Activated CD4-positive, alpha-beta T cell treated with anti-CD3 and anti-CD28 coated beads for 36 hours (primary cell): ENCODE data around the gene KDM4C. TPM values are rescaled to one million over a fixed set of nuclear protein-coding genes. Genes with fewer than 3 reads are reported as not detected.

Experiments used
- ATAC-seq: fragments of 200-7000 bp; cut with Tn5 transposase; one replicate; pipeline ENCODE4 v1.10.0; 2021; ENCODE audit warnings: mild to moderate bottlenecking, moderate library complexity
- CTCF ChIA-PET: fragments of 350-600 bp; sonication (Branson Sonifier 250); formaldehyde crosslinking; loops from one replicate; lab custom pipeline; 2021; ENCODE audit warnings: antibody characterized with exemption; lab: Charles Lee
- POLR2A ChIA-PET: fragments of 350-600 bp; sonication (Branson Sonifier 250); formaldehyde crosslinking; loops from one replicate; lab custom pipeline; 2021; ENCODE audit warnings: antibody characterized with exemption, inconsistent platforms; lab: Charles Lee
- DNase-seq: peaks from one replicate; pipeline ENCODE4 v3.0.0-alpha.2; 2020
- H3K27ac Mint-ChIP-seq: one replicate; pipeline ENCODE4 v1.8.0; 2021; ENCODE audit warnings: mixed read lengths
- H3K27me3 Mint-ChIP-seq: one replicate; pipeline ENCODE4 v1.8.0; 2021; ENCODE audit warnings: mixed read lengths
- H3K36me3 Mint-ChIP-seq: one replicate; pipeline ENCODE4 v1.8.0; 2021; ENCODE audit warnings: low read depth, mixed read lengths
- H3K4me1 Mint-ChIP-seq: one replicate; pipeline ENCODE4 v1.8.0; 2021; ENCODE audit warnings: mixed read lengths
- H3K4me3 Mint-ChIP-seq: one replicate; pipeline ENCODE4 v1.8.0; 2021; ENCODE audit warnings: mild to moderate bottlenecking, moderate library complexity, mixed read lengths
- H3K9me3 Mint-ChIP-seq: one replicate; pipeline ENCODE4 v1.8.0; 2021; ENCODE audit warnings: low read depth, mixed read lengths
- intact Hi-C, 2 experiments: fragments of 100-400 bp; cut with DNase I in 1 of 2; cut with micrococcal nuclease in 1 of 2; formaldehyde crosslinking; loops; one replicate each; pipeline versions ENCODE4 v1.14.2 to v1.15.1; 2022 to 2024; cut with DNase I, micrococcal nuclease
- total RNA-seq, 2 experiments: library from RNA; stranded (reverse); gene quantifications; one replicate each; pipeline ENCODE4 v1.2.3, GENCODE V29; 2021

Gene KDM4C
- total RNA-seq, 2 experiments from 2014 or later: 31.7 to 33.1 TPM

DNA sequence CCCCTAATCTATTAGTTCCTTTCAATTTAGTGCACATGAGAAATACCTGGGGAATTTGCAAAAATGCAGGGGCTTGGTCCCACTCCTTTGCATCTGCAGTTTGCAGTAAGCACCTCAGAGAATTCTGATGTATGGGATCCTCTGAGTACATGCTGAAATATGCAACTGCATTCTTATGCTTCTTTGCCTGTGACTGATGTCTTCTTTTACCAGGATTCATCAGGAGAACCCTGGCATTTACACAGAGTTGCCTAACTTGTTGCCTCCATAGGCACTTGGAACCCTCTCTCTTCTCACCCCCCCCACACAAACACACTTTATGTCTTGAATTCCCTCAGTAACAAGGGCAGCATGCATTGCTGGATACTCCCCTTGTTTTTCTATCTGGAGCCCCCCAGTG is 173.1 kb downstream of the KDM4C start:
- intact Hi-C loops: no loop called here
- DNase-seq (no peak), ATAC-seq (no peak)
- H3K4me3 Mint-ChIP-seq: no peak overlapping the region
- H3K9me3 Mint-ChIP-seq: peaks cover 2% of the 10 kb centered on the region
- H3K4me1 Mint-ChIP-seq: peaks cover 17% of the 10 kb centered on the region
- peaks cover 7% of the 10 kb centered on the region for H3K36me3 Mint-ChIP-seq
- H3K27ac Mint-ChIP-seq: no peak overlapping the region
- POLR2A ChIA-PET: no interaction called here
- H3K27me3 Mint-ChIP-seq: no peaks in the 10 kb centered on the region
- CTCF ChIA-PET: interaction anchor here (0.9 kb wide), 1 partner anchor 108 kb away, joined by 3 read pairs; no protein-coding TSS in a partner anchor

DNA sequence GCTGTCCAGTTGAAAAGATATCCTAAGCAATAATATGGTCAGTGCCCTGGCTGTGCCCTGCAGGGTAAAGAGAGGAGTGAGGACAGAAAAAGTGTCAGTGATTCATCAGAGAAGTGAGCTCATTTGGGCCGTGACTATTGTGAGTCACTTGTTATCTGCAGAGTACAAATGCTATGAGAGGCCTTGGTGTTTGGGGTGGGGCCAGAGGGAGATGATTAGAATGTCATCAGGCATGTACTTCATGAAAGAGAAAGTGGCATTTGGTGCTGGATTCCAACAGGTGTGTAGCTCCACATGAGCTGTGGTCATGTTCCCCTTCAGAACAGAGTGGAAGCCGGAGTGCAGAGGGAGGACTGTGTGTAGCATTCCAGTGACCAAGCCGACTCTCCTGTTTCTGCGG is 174.1 kb downstream of the KDM4C start:
- H3K4me3 Mint-ChIP-seq: no peak overlapping the region

DNA sequence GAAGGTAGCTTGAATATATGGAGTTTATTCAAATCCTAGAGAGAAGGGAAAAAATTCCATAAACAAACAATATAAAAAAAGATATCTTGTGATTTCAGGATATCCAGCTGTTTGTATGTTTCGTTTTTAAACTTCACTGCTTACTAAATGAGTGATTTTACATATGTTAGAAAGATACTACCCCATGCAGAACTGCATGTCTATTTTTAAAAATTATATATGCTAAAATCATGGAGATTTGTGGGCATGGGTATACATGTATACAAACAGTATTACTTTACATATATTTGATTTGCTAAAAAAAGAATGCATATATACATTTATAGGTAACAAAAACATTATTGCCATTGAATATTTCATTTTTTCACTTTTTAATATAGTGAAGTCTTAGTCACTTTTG is 178.3 kb downstream of the KDM4C start:
- DNase-seq: no peak
- Mint-ChIP-seq H3K4me1 (peaks cover 16% of the 10 kb centered on the region), H3K9me3 (peaks cover 2% of the 10 kb centered on the region), H3K27ac (no peak overlapping the region), H3K36me3 (peaks cover 3% of the 10 kb centered on the region), H3K4me3 (no peak overlapping the region), H3K27me3 (no peaks in the 10 kb centered on the region)
- CTCF ChIA-PET: interaction anchor here (1.7 kb wide), 1 partner anchor 12 kb away, joined by 4 read pairs; no protein-coding TSS in a partner anchor
- intact Hi-C loops: no loop called here
- no peak for ATAC-seq
- POLR2A ChIA-PET: no interaction called here

More for the DNA sequence above, 174.1 kb downstream of the KDM4C start:
- peak; percentile 71 for DNase-seq
- Mint-ChIP-seq H3K9me3 (peaks cover 2% of the 10 kb centered on the region), H3K27me3 (no peaks in the 10 kb centered on the region), H3K36me3 (peaks cover 7% of the 10 kb centered on the region), H3K27ac (peak overlapping the region; percentile 64), H3K4me1 (peaks cover 17% of the 10 kb centered on the region)
- CTCF ChIA-PET: interaction anchor here (0.6 to 1.4 kb wide), 5 partner anchors 19 to 196 kb away, joined by 3 to 5 read pairs (median 3); no protein-coding TSS in a partner anchor
- intact Hi-C loops: no loop called here
- peak; percentile 99 for ATAC-seq
- POLR2A ChIA-PET: interaction anchor here (0.6 kb wide), 1 partner anchor 41 kb away, joined by 3 read pairs; no protein-coding TSS in a partner anchor

DNA sequence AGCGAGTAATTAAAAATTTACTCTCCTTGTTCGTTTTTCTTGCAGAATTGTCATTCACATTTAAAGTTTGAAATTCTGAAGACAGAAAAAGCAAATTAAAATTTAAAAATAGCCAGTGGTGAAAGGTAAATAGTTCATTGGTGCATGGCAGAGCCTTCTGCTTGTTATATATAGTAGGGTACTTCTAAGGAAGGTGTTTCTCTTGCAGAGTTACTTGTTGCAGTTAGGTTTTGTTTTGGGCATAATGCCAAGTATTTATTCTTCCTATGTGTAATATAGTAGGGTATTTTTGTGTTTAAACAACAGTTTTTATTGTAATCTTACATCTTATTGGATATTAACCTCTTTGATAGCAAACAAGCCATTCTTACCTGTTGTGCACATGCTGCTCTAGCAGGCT is 179.4 kb downstream of the KDM4C start:
- ATAC-seq (no peak), DNase-seq (no peak)
- no peaks in the 10 kb centered on the region for H3K27me3 Mint-ChIP-seq
- ChIA-PET POLR2A (no interaction called here), CTCF (no interaction called here)
- peaks cover 11% of the 10 kb centered on the region for H3K4me1 Mint-ChIP-seq
- intact Hi-C loops: no loop called here
- no peak overlapping the region for H3K4me3 Mint-ChIP-seq
- peaks cover 2% of the 10 kb centered on the region for H3K9me3 Mint-ChIP-seq
- peaks cover 8% of the 10 kb centered on the region for H3K36me3 Mint-ChIP-seq
- H3K27ac Mint-ChIP-seq: no peak overlapping the region

DNA sequence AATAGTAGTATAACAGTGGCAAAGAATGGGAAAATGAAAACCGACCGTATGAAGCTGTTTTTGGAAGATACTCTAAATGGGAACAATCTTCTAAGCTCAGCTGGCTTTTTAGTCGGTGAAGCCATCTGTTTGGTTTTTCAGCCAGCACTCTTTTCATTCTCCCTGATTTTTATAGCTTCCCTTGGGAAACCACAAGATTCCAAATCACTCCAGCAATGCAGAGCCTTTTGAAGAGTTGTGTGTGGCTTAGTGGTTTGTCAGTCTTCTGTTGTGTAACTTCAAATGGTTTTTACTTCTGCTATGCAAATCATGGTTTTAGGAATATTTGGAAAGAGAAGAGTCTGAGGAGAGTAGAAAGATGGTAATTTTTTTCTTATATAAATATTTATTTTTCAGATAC is 180.7 kb downstream of the KDM4C start:
- no peaks in the 10 kb centered on the region for H3K27me3 Mint-ChIP-seq
- H3K36me3 Mint-ChIP-seq: peaks cover 7% of the 10 kb centered on the region
- CTCF ChIA-PET: interaction anchor here (1.1 kb wide), 1 partner anchor 111 kb away, joined by 3 read pairs; no protein-coding TSS in a partner anchor
- no peak for ATAC-seq
- intact Hi-C loops: no loop called here
- peaks cover 1% of the 10 kb centered on the region for H3K9me3 Mint-ChIP-seq
- POLR2A ChIA-PET: no interaction called here
- H3K4me1 Mint-ChIP-seq: peaks cover 14% of the 10 kb centered on the region
- H3K27ac Mint-ChIP-seq: no peak overlapping the region
- DNase-seq: no peak
- H3K4me3 Mint-ChIP-seq: no peak overlapping the region

DNA sequence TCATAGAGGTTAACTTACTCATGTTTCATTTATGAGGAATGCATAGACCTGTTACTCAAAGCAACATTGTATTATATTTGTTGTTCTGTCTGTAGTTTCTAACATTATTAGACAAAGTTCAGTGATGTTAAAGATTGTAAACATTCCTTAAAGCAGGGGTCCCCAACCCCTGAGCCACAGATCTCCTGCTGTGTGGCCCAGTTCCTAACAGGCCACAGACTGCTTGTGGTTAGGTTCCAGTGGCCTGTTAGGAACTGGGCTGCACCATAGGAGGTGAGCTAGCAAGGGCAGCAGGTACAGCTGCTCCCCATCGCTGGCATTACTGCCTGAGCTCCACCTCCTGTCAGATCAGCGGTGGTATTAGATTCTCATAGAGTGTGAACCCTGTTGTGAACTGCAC is 181.1 kb downstream of the KDM4C start:
- intact Hi-C loops: no loop called here
- POLR2A ChIA-PET: no interaction called here
- H3K36me3 Mint-ChIP-seq: peaks cover 5% of the 10 kb centered on the region
- no peak overlapping the region for H3K27ac Mint-ChIP-seq
- no peak overlapping the region for H3K4me3 Mint-ChIP-seq
- ATAC-seq: no peak
- H3K27me3 Mint-ChIP-seq: no peaks in the 10 kb centered on the region
- H3K9me3 Mint-ChIP-seq: no peaks in the 10 kb centered on the region
- CTCF ChIA-PET: interaction anchor here (1.1 kb wide), 1 partner anchor 111 kb away, joined by 3 read pairs; no protein-coding TSS in a partner anchor
- H3K4me1 Mint-ChIP-seq: peaks cover 17% of the 10 kb centered on the region
- DNase-seq: no peak

DNA sequence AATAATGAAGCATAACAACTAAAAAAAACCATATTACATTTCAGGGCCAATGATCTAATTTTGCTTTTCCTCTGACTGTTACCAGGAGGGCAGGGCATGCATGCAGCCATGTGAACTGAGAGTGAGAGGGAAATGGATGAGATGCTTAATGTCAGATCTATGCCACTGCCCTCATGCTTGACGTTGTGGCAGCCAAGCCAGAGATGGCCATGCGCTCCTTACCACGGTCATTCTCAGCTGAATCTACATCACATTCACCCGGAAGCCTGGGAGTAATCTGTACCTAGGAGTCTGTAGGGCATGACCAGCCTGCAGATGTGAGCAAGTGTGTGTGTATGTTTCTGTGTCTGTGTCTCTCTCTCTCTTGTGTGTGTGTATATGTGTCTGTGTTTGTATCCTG is 183.7 kb downstream of the KDM4C start:
- DNase-seq (no peak), ATAC-seq (no peak)
- H3K27ac Mint-ChIP-seq: no peak overlapping the region
- H3K27me3 Mint-ChIP-seq: no peaks in the 10 kb centered on the region
- ChIA-PET POLR2A (no interaction called here), CTCF (interaction anchor here (0.6 kb wide), 1 partner anchor 461 kb away, joined by 3 read pairs; no protein-coding TSS in a partner anchor)
- intact Hi-C loops: loop anchor here in 1 of 2 experiments (1.0 kb wide), 1 partner anchor 18 kb away; no protein-coding TSS in a partner anchor
- H3K4me1 Mint-ChIP-seq: peaks cover 26% of the 10 kb centered on the region
- H3K9me3 Mint-ChIP-seq: no peaks in the 10 kb centered on the region
- no peak overlapping the region for H3K4me3 Mint-ChIP-seq
- peaks cover 7% of the 10 kb centered on the region for H3K36me3 Mint-ChIP-seq

DNA sequence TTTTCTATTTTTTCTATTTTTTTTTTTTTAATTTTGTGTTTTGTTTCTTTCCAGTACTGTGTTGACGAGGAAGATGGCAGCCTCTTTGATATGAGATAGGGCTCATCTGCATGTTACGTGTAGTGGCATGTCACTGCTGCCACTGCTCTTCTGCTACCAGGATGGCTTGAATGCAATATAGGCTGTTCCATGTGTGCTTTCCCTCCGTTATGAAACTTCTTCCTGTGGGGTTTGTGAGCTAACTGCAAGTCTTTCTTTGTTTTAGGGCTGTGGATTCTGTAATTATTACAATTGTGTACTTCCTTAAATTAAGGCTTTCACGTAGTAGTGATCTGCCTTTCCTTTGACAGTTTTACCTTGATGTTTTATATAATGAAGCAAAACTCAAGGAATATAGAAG is 184.6 kb downstream of the KDM4C start:
- intact Hi-C loops: no loop called here
- Mint-ChIP-seq H3K4me3 (no peak overlapping the region), H3K27me3 (no peaks in the 10 kb centered on the region), H3K36me3 (peaks cover 9% of the 10 kb centered on the region), H3K27ac (no peak overlapping the region), H3K9me3 (no peaks in the 10 kb centered on the region), H3K4me1 (peaks cover 24% of the 10 kb centered on the region)
- DNase-seq (no peak), ATAC-seq (no peak)
- CTCF ChIA-PET: no interaction called here
- POLR2A ChIA-PET: no interaction called here

DNA sequence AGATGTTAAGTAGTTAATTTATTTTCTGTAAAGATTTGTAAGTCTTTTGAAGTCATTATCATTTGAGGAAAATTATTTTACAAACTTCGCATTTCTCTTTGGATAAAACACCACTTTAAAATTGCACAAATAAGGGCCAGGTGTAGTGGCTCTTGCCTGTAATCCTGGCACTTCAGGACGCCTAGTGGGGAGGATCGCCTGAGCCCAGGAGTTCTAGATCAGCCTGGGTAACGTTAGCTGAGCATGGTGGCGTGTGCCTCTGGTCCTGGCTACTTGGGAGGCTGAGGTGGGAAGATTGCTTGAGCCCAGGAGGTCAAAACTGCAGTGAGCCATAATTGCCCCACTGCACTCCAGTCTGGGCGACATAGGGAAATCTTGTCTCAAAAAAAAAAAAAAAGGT is 185.5 kb downstream of the KDM4C start:
- Mint-ChIP-seq H3K27ac (no peak overlapping the region), H3K27me3 (no peaks in the 10 kb centered on the region), H3K4me1 (peaks cover 24% of the 10 kb centered on the region), H3K4me3 (no peak overlapping the region), H3K36me3 (peaks cover 16% of the 10 kb centered on the region), H3K9me3 (peaks cover under 1% of the 10 kb centered on the region)
- ATAC-seq (no peak), DNase-seq (no peak)
- ChIA-PET POLR2A (no interaction called here), CTCF (interaction anchor here (0.7 kb wide), 1 partner anchor 828 kb away, joined by 3 read pairs; no protein-coding TSS in a partner anchor)
- intact Hi-C loops: no loop called here

DNA sequence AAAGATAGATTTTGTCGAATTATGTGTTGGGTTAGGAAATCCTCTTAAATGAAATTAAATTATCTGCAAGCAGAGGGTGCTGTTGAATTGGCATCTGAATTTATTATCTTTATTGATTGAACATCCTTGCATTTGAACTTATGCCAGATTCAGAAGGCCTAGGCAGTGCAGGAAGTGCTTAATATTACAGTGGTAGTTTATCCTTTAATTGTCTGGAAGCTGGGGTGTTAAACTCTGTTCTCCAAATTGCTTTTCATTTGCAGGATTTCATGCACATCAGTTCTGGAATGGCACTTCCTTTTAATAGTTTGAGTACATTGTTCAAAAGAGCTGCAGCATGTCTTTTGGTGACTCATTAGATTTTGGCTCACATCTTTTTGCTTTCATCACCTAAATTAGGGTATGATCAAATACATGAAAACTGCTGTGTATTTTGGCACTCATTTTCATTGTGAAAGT is 186.3 kb downstream of the KDM4C start:
- no peak overlapping the region for H3K27ac Mint-ChIP-seq
- peaks cover 2% of the 10 kb centered on the region for H3K9me3 Mint-ChIP-seq
- ChIA-PET CTCF (interaction anchor here (0.7 to 0.8 kb wide), 2 partner anchors 117 to 827 kb away, joined by 3 to 4 read pairs; no protein-coding TSS in a partner anchor), POLR2A (interaction anchor here (0.5 kb wide), 1 partner anchor 10 kb away, joined by 4 read pairs; no protein-coding TSS in a partner anchor)
- no peaks in the 10 kb centered on the region for H3K27me3 Mint-ChIP-seq
- ATAC-seq (no peak), DNase-seq (no peak)
- peaks cover 16% of the 10 kb centered on the region for H3K36me3 Mint-ChIP-seq
- H3K4me1 Mint-ChIP-seq: peaks cover 24% of the 10 kb centered on the region
- intact Hi-C loops: no loop called here
- no peak overlapping the region for H3K4me3 Mint-ChIP-seq

DNA sequence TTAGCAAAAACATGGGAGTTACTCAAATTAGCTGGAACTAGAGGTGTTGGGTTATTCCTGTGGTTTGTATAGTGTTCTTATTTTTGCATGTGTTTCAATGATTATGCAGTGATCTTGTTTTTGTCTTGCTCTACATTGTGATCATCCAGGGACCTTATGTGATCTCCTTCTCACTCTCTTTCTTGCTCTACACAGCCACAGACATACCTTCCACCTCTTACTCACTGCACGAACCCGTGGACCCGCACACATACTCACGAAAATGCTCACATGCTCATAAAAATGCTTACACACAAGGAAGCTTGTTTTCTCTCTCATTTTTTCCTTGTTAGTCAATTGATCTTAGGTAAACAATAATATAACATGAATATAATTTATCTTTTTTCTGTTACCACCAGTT is 187.1 kb downstream of the KDM4C start:
- peaks cover 24% of the 10 kb centered on the region for H3K4me1 Mint-ChIP-seq
- ChIA-PET CTCF (interaction anchor here (0.7 to 1.2 kb wide), 3 partner anchors 11 to 117 kb away, joined by 3 to 4 read pairs (median 4); no protein-coding TSS in a partner anchor), POLR2A (no interaction called here)
- H3K27me3 Mint-ChIP-seq: no peaks in the 10 kb centered on the region
- peak; percentile 26 for DNase-seq
- intact Hi-C loops: no loop called here
- H3K27ac Mint-ChIP-seq: no peak overlapping the region
- peaks cover 2% of the 10 kb centered on the region for H3K9me3 Mint-ChIP-seq
- peaks cover 22% of the 10 kb centered on the region for H3K36me3 Mint-ChIP-seq
- no peak overlapping the region for H3K4me3 Mint-ChIP-seq
- peak; percentile 72 for ATAC-seq

DNA sequence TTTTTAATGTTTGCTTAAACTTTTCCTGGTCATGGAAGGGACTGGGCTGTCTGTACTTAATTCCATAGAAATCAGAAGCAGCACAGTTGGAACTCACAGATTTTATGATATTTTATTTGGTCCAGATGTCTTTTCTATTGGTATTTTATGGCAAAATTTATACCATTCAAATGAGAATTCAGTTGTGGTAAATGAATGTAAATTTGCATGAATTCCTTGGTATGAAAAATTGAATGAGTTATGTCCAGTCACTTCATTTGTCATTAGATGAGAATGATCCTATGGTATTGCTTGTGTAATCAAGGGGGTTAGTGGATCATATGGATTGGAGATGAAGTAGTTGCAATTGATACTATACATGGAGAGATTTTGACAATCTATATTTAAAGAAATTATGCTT is 188.0 kb downstream of the KDM4C start:
- ATAC-seq (no peak), DNase-seq (no peak)
- Mint-ChIP-seq H3K9me3 (peaks cover 2% of the 10 kb centered on the region), H3K27ac (no peak overlapping the region), H3K27me3 (no peaks in the 10 kb centered on the region), H3K4me1 (peaks cover 21% of the 10 kb centered on the region), H3K36me3 (peaks cover 24% of the 10 kb centered on the region), H3K4me3 (no peak overlapping the region)
- intact Hi-C loops: no loop called here
- ChIA-PET CTCF (interaction anchor here (1.2 kb wide), 1 partner anchor 10 kb away, joined by 4 read pairs; no protein-coding TSS in a partner anchor), POLR2A (no interaction called here)
